AG04450 (cell line): ENCODE data around the gene ZG16. TPM values are rescaled to one million over a fixed set of nuclear protein-coding genes. Genes with fewer than 3 reads are reported as not detected.

Experiments used
- CTCF ChIA-PET: fragments of 300-600, 350-600 bp; formaldehyde crosslinking; extraction: SDS; loops from one replicate; lab custom pipeline; 2022; ENCODE audit warnings: antibody characterized with exemption, inconsistent platforms; lab: Charles Lee
- POLR2A ChIA-PET: fragments of 350-600 bp; formaldehyde crosslinking; extraction: SDS; loops from one replicate; lab custom pipeline; 2021; ENCODE audit warnings: antibody characterized with exemption, inconsistent platforms; lab: Yijun Ruan, JAX
- DNase-seq: peaks from one replicate; pipeline ENCODE4 v3.0.0-alpha.2; 2011; ENCODE audit warnings: low read depth, low spot score
- H3K27ac ChIP-seq: one replicate; pipeline ENCODE4 v1.5.1; 2012; ENCODE audit warnings: low read depth, low read length, control low read depth
- H3K27me3 ChIP-seq: one replicate; pipeline ENCODE4 v1.6.0; 2012; ENCODE audit warnings: low read length; ENCODE audit not compliant: control insufficient read depth, insufficient read depth
- H3K4me3 ChIP-seq: 2 replicates; pipeline ENCODE4 v1.5.1; 2011; ENCODE audit warnings: mild to moderate bottlenecking, low read depth, low read length, control low read depth
- H3K9me3 ChIP-seq: 2 replicates; pipeline ENCODE4 v1.5.1; 2012; ENCODE audit warnings: low read length; ENCODE audit not compliant: control insufficient read depth, insufficient read depth
- polyA plus RNA-seq: library from polyadenylated mRNA; depleted of rRNA; stranded (reverse); fragments of >200 nt; gene quantifications from 2 replicates; pipeline ENCODE4 v1.2.3, GENCODE V29; 2011
- TF ChIP-seq, protein P1 (sequence below): IDR thresholded peaks from 2 replicates; pipeline ENCODE4 v1.5.1; 2011; ENCODE audit warnings: low read depth, low read length, control low read depth, inconsistent platforms

Gene ZG16
- polyA plus RNA-seq, 1 experiment, result not detected

DNA sequence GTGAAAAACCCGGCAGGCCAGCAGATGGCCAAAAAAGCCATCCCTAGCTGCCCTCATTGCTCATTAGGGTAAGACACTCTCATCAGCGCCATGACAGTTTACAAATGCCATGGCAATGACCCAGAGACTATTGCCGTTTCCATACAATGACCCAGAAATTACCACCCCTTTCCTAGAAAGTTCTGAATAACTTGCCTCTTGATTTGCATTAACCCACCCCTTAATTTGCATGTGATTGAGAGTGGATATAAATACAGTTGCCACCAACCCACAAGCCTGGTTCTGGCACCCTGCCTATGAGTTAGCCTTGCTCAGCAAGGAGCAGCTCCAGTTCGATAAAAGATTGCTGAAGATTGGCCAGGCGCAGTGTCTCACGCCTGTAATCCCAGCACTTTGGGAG lies 16.2 kb upstream of the ZG16 start:
- TF ChIP-seq, protein P1, sequence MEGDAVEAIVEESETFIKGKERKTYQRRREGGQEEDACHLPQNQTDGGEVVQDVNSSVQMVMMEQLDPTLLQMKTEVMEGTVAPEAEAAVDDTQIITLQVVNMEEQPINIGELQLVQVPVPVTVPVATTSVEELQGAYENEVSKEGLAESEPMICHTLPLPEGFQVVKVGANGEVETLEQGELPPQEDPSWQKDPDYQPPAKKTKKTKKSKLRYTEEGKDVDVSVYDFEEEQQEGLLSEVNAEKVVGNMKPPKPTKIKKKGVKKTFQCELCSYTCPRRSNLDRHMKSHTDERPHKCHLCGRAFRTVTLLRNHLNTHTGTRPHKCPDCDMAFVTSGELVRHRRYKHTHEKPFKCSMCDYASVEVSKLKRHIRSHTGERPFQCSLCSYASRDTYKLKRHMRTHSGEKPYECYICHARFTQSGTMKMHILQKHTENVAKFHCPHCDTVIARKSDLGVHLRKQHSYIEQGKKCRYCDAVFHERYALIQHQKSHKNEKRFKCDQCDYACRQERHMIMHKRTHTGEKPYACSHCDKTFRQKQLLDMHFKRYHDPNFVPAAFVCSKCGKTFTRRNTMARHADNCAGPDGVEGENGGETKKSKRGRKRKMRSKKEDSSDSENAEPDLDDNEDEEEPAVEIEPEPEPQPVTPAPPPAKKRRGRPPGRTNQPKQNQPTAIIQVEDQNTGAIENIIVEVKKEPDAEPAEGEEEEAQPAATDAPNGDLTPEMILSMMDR, result no peak
- CTCF ChIA-PET, result interaction anchor here (0.6 kb wide), 1 partner anchor 788 kb away, joined by 4 read pairs; no protein-coding TSS in a partner anchor
- DNase-seq, result no peak
- Histone ChIP-seq H3K4me3 (no peak overlapping the region), H3K27ac (no peak overlapping the region), H3K9me3 (no peaks in the 10 kb centered on the region), H3K27me3 (peaks cover 8% of the 10 kb centered on the region)
- POLR2A ChIA-PET, result no interaction called here

DNA sequence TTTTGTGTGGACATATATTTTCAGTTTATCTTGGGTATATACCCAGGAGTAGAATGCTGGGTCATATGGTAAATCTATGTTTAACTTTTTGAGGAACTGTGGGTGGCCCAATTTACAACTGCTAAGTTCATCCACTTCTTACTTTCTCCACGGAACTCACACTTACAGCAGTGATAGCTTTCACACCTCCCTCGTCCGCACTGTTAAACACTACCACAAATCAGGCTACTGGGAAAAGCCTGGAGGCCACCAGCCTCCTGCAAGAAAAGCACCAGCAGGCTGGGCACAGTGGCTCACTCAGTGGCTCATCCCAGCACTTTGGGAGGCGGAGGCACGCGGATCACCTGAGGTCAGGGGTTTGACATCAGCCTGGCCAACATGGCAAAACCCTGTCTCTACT lies 14.7 kb upstream of the ZG16 start:
- no peak for DNase-seq
- Histone ChIP-seq H3K4me3 (no peak overlapping the region), H3K27me3 (peaks cover 8% of the 10 kb centered on the region), H3K27ac (no peak overlapping the region), H3K9me3 (no peaks in the 10 kb centered on the region)
- ChIA-PET CTCF (no interaction called here), POLR2A (no interaction called here)
- TF ChIP-seq, protein P1, result no peak

DNA sequence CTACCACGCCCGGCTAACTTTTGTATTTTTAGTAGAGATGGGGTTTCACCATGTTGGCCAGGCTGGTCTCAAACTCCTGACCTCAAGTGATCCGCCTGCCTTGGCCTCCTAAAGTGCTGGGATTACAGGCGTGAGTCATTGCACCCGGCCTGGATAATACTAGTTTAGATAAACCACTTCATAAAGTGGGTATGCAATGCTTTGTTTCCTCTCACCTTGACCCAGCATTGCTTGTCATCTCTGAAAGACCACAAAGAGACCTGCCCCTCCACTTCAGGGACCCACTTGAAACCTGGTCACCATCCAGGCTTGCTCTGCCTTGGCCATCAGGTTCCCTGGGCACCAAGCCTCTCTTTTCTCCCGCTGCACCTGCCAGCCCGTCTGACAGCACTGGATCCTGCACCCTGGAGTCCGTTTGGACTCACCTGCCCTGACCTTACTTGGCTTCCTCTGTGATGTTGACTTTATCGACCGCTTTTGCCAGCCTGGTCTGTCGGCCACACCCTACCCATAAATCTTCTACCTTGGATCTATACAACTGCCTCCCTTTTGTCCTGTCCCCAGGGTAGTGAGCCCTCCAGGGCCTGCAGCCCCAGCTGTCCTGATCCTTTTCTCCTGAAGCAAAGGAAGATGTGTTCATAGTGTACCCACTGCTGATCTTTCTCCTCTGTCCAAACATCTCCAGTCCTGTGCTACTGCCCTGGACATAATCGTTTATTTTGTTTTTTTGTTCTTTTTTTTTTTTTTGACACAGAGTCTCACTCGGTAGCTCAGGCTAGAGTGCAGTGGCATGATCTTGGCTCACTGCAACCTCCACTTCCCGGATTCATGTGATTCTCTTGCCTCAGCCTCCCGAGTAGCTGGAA lies 12.7 kb upstream of the ZG16 start:
- Histone ChIP-seq H3K27me3 (peaks cover 12% of the 10 kb centered on the region), H3K27ac (no peak overlapping the region), H3K4me3 (no peak overlapping the region), H3K9me3 (no peaks in the 10 kb centered on the region)
- no peak for DNase-seq
- ChIA-PET CTCF (interaction anchor here (0.7 kb wide), 1 partner anchor 17 kb away, joined by 3 read pairs; no protein-coding TSS in a partner anchor), POLR2A (no interaction called here)
- TF ChIP-seq, protein P1, result no peak

DNA sequence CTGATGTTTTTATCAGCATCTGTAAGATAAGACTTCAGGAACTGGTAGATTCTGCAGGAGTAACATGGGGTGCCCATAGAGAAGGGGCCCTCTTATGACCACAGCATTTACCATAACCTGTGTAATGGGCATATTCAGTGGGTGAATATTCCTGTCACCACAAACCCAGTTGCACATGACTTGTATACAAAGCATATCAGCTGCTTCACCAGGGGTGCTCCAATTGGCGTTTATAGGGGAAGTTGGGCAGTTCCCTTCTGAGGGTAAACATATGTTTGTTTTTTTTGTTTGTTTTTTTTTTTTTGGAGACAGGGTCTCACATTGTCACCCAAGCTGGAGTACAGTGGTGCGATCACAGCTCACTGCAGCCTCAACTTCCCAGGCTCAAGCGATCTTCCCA lies 11.5 kb upstream of the ZG16 start:
- ChIA-PET POLR2A (no interaction called here), CTCF (no interaction called here)
- Histone ChIP-seq H3K27me3 (peaks cover 12% of the 10 kb centered on the region), H3K4me3 (no peak overlapping the region), H3K27ac (no peak overlapping the region), H3K9me3 (no peaks in the 10 kb centered on the region)
- TF ChIP-seq, protein P1, result no peak
- no peak for DNase-seq

DNA sequence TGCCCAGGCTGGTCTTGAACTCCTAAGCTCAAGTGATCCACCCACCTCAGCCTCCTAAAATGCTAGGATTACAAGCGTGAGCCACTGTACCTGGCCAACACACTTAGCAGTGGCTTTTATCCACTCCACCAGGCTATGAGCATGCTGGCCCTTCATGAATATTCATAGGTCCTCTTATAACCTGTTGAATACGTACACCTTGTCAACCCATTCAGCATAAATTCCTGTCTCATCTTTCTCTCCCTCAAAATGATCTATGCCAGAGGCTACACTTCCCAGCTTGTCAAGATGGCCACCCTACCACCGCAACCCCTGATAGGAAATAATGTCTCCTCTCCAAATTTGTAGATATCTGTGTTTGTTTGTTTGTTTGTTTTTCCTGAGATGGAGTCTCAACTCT lies 11.0 kb upstream of the ZG16 start:
- Histone ChIP-seq H3K27ac (no peak overlapping the region), H3K27me3 (peaks cover 12% of the 10 kb centered on the region), H3K9me3 (no peaks in the 10 kb centered on the region), H3K4me3 (no peak overlapping the region)
- TF ChIP-seq, protein P1, result no peak
- no peak for DNase-seq
- POLR2A ChIA-PET, result no interaction called here
- CTCF ChIA-PET, result no interaction called here
